CD14-positive monocyte (primary cell): ENCODE data around the gene CCDC34. TPM values are rescaled to one million over a fixed set of nuclear protein-coding genes. Genes with fewer than 3 reads are reported as not detected.

Experiments
- DNase-seq, 3 donors: peaks; one replicate each; pipeline ENCODE4 v3.0.0-alpha.2; 2011 to 2022
- H2AFZ ChIP-seq: 2 replicates; pipeline ENCODE4 v1.6.0; 2012; ENCODE audit warnings: mild to moderate bottlenecking, low read depth, low read length, inconsistent platforms; ENCODE audit not compliant: insufficient read depth, poor library complexity, severe bottlenecking
- H3K27ac ChIP-seq, 2 donors: 1 replicate in 1 of 2; 2 replicates in 1 of 2; pipeline ENCODE4 v1.5.1; 2012 to 2013; ENCODE audit warnings: low read length in 2 of 2, control low read depth in 1 of 2, inconsistent platforms in 1 of 2, low read depth in 1 of 2, mild to moderate bottlenecking in 1 of 2
- H3K27me3 ChIP-seq, 2 donors: one replicate each; pipeline versions ENCODE4 v1.6.0 to v1.6.1; 2011 to 2013; ENCODE audit warnings: low read length in 2 of 2; ENCODE audit not compliant: control insufficient read depth in 2 of 2, insufficient read depth in 2 of 2
- H3K36me3 ChIP-seq, 2 donors: replicated peaks in 1 of 2; 1 replicate in 1 of 2; 2 replicates in 1 of 2; pipeline versions ENCODE4 v1.5.1 to v1.6.1; 2012 to 2013; ENCODE audit warnings: low read length in 2 of 2, control low read depth in 1 of 2, inconsistent platforms in 1 of 2, mild to moderate bottlenecking in 1 of 2; ENCODE audit not compliant: insufficient read depth in 2 of 2, control insufficient read depth in 1 of 2
- H3K4me1 ChIP-seq, 2 donors: 1 replicate in 1 of 2; 2 replicates in 1 of 2; pipeline versions ENCODE4 v1.5.1 to v1.6.1; 2012 to 2013; ENCODE audit warnings: low read length in 2 of 2, control low read depth in 1 of 2, inconsistent platforms in 1 of 2, mild to moderate bottlenecking in 1 of 2, moderate library complexity in 1 of 2; ENCODE audit not compliant: insufficient read depth in 2 of 2, control insufficient read depth in 1 of 2
- H3K4me2 ChIP-seq: replicated peaks from 2 replicates; pipeline ENCODE3; 2012; ENCODE audit warnings: low read length, moderate library complexity, mild to moderate bottlenecking; ENCODE audit not compliant: poor library complexity, severe bottlenecking; ENCODE audit errors: extremely low read depth
- H3K4me3 ChIP-seq, 3 experiments: fragments of 200-600 bp in 1 of 3; sonication (generic) in 1 of 3; replicated peaks in 1 of 3; 1 replicate in 2 of 3; 2 replicates in 1 of 3; pipeline ENCODE4 v1.5.1; 2011 to 2013; ENCODE audit warnings: low read length in 3 of 3, mild to moderate bottlenecking in 3 of 3, control low read depth in 2 of 3, low read depth in 2 of 3, inconsistent platforms in 1 of 3, moderate library complexity in 1 of 3
- H3K79me2 ChIP-seq: 2 replicates; pipeline ENCODE4 v1.6.0; 2012; ENCODE audit warnings: mild to moderate bottlenecking, control low read depth, inconsistent platforms, low read length, moderate library complexity; ENCODE audit not compliant: insufficient read depth
- H3K9ac ChIP-seq: 2 replicates; pipeline ENCODE4 v1.6.0; 2017; ENCODE audit warnings: low read length, mild to moderate bottlenecking; ENCODE audit not compliant: insufficient read depth, poor library complexity, severe bottlenecking
- H3K9me3 ChIP-seq, 2 donors: replicated peaks in 1 of 2; 1 replicate in 1 of 2; 2 replicates in 1 of 2; pipeline versions ENCODE4 v1.5.1 to v1.6.1; 2012 to 2013; ENCODE audit warnings: low read length in 2 of 2, control low read depth in 1 of 2; ENCODE audit not compliant: control insufficient read depth in 1 of 2, insufficient read depth in 1 of 2
- H4K20me1 ChIP-seq: 2 replicates; pipeline ENCODE4 v1.6.0; 2012; ENCODE audit warnings: mild to moderate bottlenecking, low read length, control low read depth, moderate library complexity; ENCODE audit not compliant: insufficient read depth
- H3K27ac Mint-ChIP-seq, 7 donors: one replicate each; pipeline ENCODE4 v1.8.0; 2020; ENCODE audit warnings: mild to moderate bottlenecking in 7 of 7, mixed read lengths in 7 of 7, moderate library complexity in 6 of 7, inconsistent platforms in 2 of 7
- H3K27me3 Mint-ChIP-seq, 3 donors: one replicate each; pipeline ENCODE4 v1.8.0; 2021 to 2022; ENCODE audit warnings: low read depth in 3 of 3, mild to moderate bottlenecking in 3 of 3, mixed read lengths in 3 of 3, moderate library complexity in 3 of 3, inconsistent platforms in 1 of 3
- H3K36me3 Mint-ChIP-seq, 2 donors: one replicate each; pipeline ENCODE4 v1.8.0; 2020; ENCODE audit warnings: mixed read lengths in 2 of 2, inconsistent platforms in 1 of 2, mild to moderate bottlenecking in 1 of 2
- H3K4me1 Mint-ChIP-seq: one replicate; pipeline ENCODE4 v1.8.0; 2020; ENCODE audit warnings: mild to moderate bottlenecking, mixed read lengths
- H3K4me3 Mint-ChIP-seq, 2 donors: one replicate each; pipeline ENCODE4 v1.8.0; 2020; ENCODE audit warnings: mild to moderate bottlenecking in 2 of 2, mixed read lengths in 2 of 2, moderate library complexity in 1 of 2
- H3K9me3 Mint-ChIP-seq, 7 donors: one replicate each; pipeline ENCODE4 v1.8.0; 2020 to 2022; ENCODE audit warnings: mixed read lengths in 7 of 7, mild to moderate bottlenecking in 6 of 7, moderate library complexity in 6 of 7, inconsistent platforms in 2 of 7
- WGBS: methylation state at CpG from one replicate; pipeline ENCODE4 v1.1.5; 2013; ENCODE audit warnings: missing lambda C conversion rate; ENCODE audit not compliant: insufficient coverage; 5-methylcytosine and 5-hydroxymethylcytosine counted together
- intact Hi-C, 2 donors: fragments of 100-400 bp; cut with micrococcal nuclease; formaldehyde crosslinking; loops; one replicate each; pipeline versions ENCODE4 v1.15.0 to v1.15.1; 2023
- polyA plus RNA-seq, 3 donors: library from polyadenylated mRNA; depleted of rRNA in 1 of 3; unstranded in 2 of 3; stranded (reverse) in 1 of 3; fragments of 300-500 nt in 2 of 3; fragments of >200 nt in 1 of 3; fragmentation: Illumina TruSeq in 2 of 3; gene quantifications; 1 replicate in 2 of 3; 2 replicates in 1 of 3; pipeline ENCODE4 v1.2.3, GENCODE V29; 2012 to 2021
- TF ChIP-seq, protein P1 (sequence below): fragments of 200-600 bp; IDR thresholded peaks from one replicate; pipeline ENCODE4 v1.8.0; 2022; ENCODE audit warnings: antibody characterized with exemption, mild to moderate bottlenecking

The CCDC34 gene
- polyA plus RNA-seq, 3 donors, result 0.08 to 0.11 (median 0.11) TPM

DNA sequence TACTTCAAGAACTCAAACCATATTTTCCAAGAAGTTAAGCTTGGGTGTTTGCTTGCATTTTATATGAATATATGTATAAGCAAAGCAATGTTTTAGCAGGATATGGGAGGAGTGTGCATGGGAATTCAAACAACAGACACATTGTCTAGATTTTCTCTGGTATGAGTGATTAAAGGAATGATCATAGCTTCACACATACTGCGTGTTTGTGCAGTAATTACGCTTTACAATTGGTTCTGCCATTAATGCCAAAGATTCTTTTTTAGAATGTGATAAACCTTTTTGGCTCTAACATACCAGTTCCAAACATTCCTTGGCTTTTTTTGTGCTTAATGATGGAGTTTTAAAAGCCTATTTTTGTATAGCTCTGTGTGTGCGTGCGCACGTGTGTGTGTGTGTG is 54.0 kb downstream of the CCDC34 start:
- TF ChIP-seq, protein P1, sequence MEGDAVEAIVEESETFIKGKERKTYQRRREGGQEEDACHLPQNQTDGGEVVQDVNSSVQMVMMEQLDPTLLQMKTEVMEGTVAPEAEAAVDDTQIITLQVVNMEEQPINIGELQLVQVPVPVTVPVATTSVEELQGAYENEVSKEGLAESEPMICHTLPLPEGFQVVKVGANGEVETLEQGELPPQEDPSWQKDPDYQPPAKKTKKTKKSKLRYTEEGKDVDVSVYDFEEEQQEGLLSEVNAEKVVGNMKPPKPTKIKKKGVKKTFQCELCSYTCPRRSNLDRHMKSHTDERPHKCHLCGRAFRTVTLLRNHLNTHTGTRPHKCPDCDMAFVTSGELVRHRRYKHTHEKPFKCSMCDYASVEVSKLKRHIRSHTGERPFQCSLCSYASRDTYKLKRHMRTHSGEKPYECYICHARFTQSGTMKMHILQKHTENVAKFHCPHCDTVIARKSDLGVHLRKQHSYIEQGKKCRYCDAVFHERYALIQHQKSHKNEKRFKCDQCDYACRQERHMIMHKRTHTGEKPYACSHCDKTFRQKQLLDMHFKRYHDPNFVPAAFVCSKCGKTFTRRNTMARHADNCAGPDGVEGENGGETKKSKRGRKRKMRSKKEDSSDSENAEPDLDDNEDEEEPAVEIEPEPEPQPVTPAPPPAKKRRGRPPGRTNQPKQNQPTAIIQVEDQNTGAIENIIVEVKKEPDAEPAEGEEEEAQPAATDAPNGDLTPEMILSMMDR, result no peak
- Mint-ChIP-seq H3K4me1 (no peaks in the 10 kb centered on the region), H3K27ac (no peak overlapping the region), H3K36me3 (no peaks in the 10 kb centered on the region), H3K4me3 (no peak overlapping the region), H3K27me3 (peaks cover under 1 to 4% (median 1%) of the 10 kb centered on the region in 3 donors), H3K9me3 (peaks cover 3 to 15% (median 10%) of the 10 kb centered on the region in 7 donors)
- no peak overlapping the region for H2AFZ ChIP-seq
- H3K36me3 ChIP-seq, result no peaks in the 10 kb centered on the region
- H3K9ac ChIP-seq, result no peak overlapping the region
- H4K20me1 ChIP-seq, result no peaks in the 10 kb centered on the region
- no peaks in the 10 kb centered on the region for H3K4me1 ChIP-seq
- no peaks in the 10 kb centered on the region for H3K27me3 ChIP-seq
- no peak overlapping the region for H3K4me2 ChIP-seq
- no peaks in the 10 kb centered on the region for H3K79me2 ChIP-seq
- no peak overlapping the region for H3K4me3 ChIP-seq
- intact Hi-C loops, result no loop called here
- H3K9me3 ChIP-seq, result peaks cover 0 to 17% of the 10 kb centered on the region in 2 donors
- 88% methylated on average over 3 of the region's 5 CpGs for WGBS
- no peak overlapping the region for H3K27ac ChIP-seq
- DNase-seq, result no peak

DNA sequence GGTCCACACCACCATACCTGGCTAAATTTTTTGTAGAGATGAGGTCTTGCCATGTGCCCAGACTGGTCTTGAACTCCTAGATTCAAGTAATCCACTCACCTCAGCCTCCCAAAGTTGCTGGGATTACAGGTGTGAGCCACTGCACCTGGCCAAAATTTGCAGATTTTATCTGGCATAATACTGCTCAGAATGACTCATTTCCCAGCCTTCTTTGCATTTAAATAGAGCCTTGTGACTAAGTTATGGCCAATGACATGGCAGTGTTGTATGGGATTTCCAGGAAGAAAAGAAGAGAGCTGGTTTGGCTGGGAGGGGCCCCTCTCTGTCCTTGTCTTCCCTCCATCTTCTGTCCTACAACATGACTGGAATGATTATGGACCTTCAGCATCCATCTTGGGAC is 55.8 kb downstream of the CCDC34 start:
- H4K20me1 ChIP-seq, result no peaks in the 10 kb centered on the region
- no peaks in the 10 kb centered on the region for H3K4me1 ChIP-seq
- no peaks in the 10 kb centered on the region for H3K4me1 Mint-ChIP-seq
- H3K27me3 ChIP-seq, result no peaks in the 10 kb centered on the region
- no peak overlapping the region for H3K4me3 Mint-ChIP-seq
- H3K9me3 Mint-ChIP-seq, result peaks cover 6 to 17% (median 11%) of the 10 kb centered on the region in 7 donors
- H3K36me3 ChIP-seq, result no peaks in the 10 kb centered on the region
- intact Hi-C loops, result no loop called here
- H3K27ac ChIP-seq, result no peak overlapping the region
- no peak overlapping the region for H2AFZ ChIP-seq
- H3K9ac ChIP-seq, result no peak overlapping the region
- no peaks in the 10 kb centered on the region for H3K36me3 Mint-ChIP-seq
- H3K27me3 Mint-ChIP-seq, result peaks cover 0 to 4% (median 1%) of the 10 kb centered on the region in 3 donors
- no peak overlapping the region for H3K27ac Mint-ChIP-seq
- H3K4me2 ChIP-seq, result no peak overlapping the region
- no peak overlapping the region for H3K4me3 ChIP-seq
- TF ChIP-seq, protein P1, result no peak
- peaks cover 3 to 17% of the 10 kb centered on the region in 2 donors for H3K9me3 ChIP-seq
- no peak for DNase-seq
- no peaks in the 10 kb centered on the region for H3K79me2 ChIP-seq
